ENCODE results near the gene SULT1A1. TPM values are rescaled to one million over a fixed set of nuclear protein-coding genes. Genes with fewer than 3 reads are reported as not detected.
"Not testable (repeated sequence)": the region's sequence is repeated elsewhere in the genome, so short reads cannot be mapped to it uniquely, and the experiment has no call there.

Gene SULT1A1
- 10 to 100 TPM; 17.9 to 26.6 (median 24.4) TPM for polyA plus RNA-seq (ENCODE audit: insufficient read length in 4 of 4)

DNA sequence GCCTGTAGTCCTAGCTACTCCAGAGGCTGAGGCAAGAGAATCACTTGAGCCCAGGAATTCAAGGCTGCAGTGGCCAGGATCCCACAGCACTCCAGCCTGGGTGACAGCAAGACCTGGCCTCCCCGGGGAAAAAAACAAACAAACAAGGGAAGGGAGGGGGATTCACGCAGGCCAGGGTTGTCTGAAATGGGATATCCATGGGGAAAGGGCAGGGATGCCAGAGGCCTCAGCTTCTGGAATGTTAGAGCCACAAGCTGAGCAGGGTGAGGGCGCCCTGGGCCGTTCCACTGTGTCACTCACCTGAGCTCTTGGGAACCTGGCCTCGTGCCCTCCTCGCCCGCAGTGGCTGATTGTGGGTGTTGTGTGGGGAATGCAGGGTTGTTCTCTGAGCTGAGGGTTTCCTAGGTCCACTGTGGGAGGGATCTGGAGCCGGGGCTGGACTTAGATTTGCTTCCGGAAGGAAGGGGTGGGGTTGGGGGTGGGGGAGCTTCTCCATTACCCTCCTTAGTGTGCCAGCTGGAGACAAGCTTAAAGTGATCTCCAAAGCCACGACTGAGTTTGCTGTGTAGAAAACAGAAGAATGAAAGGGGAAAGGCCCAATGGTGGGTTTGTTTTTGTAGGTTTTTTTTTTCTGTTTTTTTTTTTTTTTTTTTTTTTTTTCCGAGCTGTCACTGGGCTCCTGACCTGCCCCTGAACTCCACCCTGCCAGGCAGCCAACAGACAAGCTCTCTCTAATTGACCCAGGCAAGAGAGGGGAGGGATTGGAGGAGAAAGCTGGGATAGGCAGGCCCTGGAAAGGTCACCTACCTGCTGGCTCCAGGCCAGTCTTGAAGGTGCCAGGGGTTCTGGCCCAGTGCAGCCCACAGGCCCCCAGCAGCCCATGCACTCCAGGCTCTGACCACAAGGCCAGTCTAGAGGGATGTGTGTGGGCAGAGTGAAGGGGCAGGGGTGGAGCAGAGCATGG, at the start of gene SULT1A1:
Gene SULT1A1, minus strand, starts transcription at position 414 of the 964 bp plus-strand sequence. CDS start 1,189 bp downstream, outside the sequence.
- no peak for DNase-seq (ENCODE audit: low read depth in 4 of 4, low spot score in 3 of 4)

DNA sequence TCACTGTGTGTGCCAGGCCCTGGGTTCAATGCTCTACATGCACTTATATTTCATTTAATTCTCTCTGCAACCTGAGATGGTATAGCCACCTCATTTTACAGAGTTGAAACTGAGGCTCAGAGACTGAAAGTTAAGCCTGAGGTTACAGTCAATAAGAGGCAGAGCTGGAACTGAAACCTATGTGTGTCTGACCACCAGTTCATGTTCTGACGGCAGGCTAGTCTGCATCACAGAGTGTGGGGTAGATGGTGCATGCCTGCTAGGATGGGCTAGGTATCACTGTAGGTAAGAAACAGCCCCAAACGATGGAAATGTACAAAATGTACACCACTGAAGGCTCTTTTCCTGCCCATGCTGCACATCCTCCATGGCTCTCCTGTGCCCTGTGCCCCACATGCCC, 30.1 kb upstream of the SULT1A1 start:
- not testable (repeated sequence) for DNase-seq (ENCODE audit: low read depth in 4 of 4, low spot score in 3 of 4)

- DNase-seq (ENCODE audit: low read depth in 4 of 4, low spot score in 3 of 4): not testable (repeated sequence)
Observed at GRCh38 chr16:28638359-28638758, 28.5 kb upstream of the SULT1A1 start.

- DNase-seq (ENCODE audit: low read depth in 4 of 4, low spot score in 3 of 4): not testable (repeated sequence)
Observed at GRCh38 chr16:28637765-28638164, 27.9 kb upstream of the SULT1A1 start, which contains the start of gene NPIPB8. Gene NPIPB8 (plus strand): TSS chr16:28638065. CDS start chr16:28638361, 296 bp downstream.

DNA sequence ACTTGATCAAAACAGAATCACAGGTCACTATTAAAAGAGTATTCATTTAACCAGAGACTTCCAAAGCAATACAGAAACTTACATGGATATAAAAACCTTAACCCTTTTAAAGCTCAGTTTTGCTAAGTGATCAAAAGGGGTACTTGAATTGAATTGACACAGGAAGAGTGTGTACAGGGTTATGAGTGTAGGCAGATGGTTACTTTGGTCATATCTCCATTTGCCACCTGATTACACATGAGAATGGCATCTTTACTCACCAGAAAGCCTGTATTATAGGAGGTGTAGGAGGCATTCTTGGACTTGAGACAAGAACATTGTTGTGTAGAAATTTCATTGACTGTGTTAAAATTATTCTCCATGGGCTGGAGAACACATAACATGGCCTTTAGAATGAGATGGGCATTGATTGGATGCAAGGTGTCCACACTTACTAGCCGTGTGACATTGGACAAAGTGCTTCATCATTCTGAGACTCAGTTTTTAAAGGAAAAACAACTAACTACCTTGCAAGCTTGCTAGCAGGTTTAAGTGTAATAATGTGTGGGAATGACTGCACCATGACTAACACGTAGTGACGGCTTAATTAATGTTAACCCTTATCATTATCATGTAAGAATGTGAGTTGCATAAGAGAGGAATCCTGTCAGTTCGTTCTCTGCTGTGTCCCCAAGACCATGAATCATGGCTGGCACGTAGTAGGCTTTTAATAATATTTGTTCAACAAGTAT, 26.4 kb upstream of the SULT1A1 start:
- DNase-seq (ENCODE audit: low read depth in 4 of 4, low spot score in 3 of 4): not testable (repeated sequence)

DNA sequence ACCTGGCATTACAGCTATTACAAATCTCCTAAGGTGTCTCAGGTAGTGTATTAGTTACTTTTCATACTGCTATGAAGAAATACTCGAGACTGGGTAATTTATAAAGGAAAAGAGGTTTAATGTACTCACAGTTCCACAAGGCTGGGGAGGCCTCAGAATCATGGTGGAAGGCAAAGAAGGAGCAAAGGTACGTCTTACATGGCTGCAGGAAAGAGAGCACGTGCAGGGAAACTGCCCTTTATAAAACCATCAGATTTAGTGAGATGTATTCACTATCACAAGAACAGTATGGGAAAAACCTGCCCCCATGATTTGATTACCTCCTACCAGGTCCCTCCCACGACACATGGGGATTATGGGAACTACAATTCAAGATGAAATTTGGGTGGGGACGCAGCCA, 21.1 kb upstream of the SULT1A1 start:
- not testable (repeated sequence) for DNase-seq (ENCODE audit: low read depth in 4 of 4, low spot score in 3 of 4)

GRCh38 chr16:28623172-28623711, 13.4 kb upstream of the SULT1A1 start:
- no peak for DNase-seq (ENCODE audit: low read depth in 4 of 4, low spot score in 3 of 4)

GRCh38 chr16:28622532-28623171, 12.8 kb upstream of the SULT1A1 start:
- DNase-seq (ENCODE audit: low read depth in 4 of 4, low spot score in 3 of 4): not testable (repeated sequence)

GRCh38 chr16:28621481-28622155, 11.8 kb upstream of the SULT1A1 start:
- DNase-seq (ENCODE audit: low read depth in 4 of 4, low spot score in 3 of 4): no peak

GRCh38 chr16:28620316-28620715, 10.5 kb upstream of the SULT1A1 start:
- not testable (repeated sequence) for DNase-seq (ENCODE audit: low read depth in 4 of 4, low spot score in 3 of 4)

- DNase-seq (ENCODE audit: low read depth in 4 of 4, low spot score in 3 of 4): no peak
Observed at GRCh38 chr16:28617874-28618273, 8.0 kb upstream of the SULT1A1 start.

DNA sequence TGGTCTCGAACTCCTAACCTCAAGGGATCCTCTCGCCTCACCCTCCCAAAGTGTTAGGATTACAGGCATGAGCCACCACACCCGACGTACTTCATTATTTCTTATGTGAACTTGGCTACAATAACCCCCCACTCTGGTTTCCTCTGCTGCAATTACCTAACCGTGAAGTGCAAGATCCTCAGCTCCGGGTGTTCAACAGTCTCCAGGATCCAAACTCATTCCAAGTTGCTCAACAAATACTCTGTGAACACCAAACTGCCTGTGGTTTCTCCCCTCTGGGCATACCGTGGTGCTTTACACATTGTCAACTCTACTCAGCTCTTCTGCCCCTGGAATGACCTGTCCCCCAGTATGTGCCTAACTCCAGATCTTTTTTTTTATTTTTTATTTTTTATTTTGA, 6.8 kb upstream of the SULT1A1 start:
- DNase-seq (ENCODE audit: low read depth in 4 of 4, low spot score in 3 of 4): no peak

- DNase-seq (ENCODE audit: low read depth in 4 of 4, low spot score in 3 of 4): not testable (repeated sequence)
Observed at GRCh38 chr16:28616224-28616577, 6.4 kb upstream of the SULT1A1 start.

DNA sequence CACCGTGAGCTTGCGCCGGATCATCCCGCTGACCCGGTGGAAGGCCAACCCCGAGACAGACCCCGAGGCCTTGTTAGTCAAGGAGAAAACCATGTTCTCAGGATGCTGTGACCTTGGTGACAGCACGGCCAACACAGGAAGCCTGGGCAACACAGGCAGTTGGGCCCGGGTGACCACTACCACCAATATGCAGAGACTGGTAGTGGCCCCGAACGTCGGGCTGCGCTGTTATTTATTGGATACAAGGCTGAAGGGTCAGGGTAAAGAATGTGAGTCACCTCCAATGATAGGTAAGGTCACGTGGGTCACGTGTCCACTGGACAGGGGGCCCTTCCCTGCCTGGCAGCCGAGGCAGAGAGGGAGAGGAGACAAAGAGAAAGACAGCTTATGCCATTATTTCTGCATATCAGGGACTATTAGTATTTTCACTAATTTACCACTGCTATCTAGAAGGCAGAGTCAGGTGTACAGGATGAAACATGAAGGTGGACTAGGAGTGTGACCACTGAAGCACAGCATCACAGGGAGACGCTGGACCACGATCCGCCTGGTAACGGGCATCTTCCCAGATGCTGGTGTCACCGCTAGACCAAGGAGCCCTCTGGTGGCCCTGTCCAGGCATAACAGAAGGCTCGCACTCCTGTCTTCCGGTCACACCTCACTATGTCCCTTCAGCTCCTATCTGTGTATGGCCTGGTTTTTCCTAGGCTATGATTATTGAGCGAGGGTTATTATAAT, 5.8 kb upstream of the SULT1A1 start:
- not testable (repeated sequence) for DNase-seq (ENCODE audit: low read depth in 4 of 4, low spot score in 3 of 4)

DNA sequence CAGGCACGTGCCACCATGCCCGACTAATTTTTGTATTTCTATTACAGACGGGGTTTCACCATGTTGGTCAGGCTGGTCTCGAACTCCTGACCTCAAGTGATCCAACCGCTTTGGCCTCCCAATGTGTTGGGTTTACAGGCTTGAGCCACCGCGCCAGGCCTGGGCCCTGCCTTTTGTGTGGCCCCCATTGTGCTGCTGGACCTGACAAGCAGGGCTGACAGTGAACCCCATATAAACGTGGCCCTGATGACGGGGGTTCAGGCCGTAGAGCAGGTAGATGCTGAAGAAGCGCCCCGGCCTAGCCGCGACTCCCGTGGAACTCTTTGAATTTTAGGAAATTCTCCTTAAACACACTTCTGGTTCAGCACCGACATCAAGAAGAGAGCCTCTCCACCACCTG, 4.7 kb upstream of the SULT1A1 start:
- DNase-seq (ENCODE audit: low read depth in 4 of 4, low spot score in 3 of 4): not testable (repeated sequence)

GRCh38 chr16:28613912-28614311, 4.1 kb upstream of the SULT1A1 start:
- DNase-seq (ENCODE audit: low read depth in 4 of 4, low spot score in 3 of 4): not testable (repeated sequence)

DNA sequence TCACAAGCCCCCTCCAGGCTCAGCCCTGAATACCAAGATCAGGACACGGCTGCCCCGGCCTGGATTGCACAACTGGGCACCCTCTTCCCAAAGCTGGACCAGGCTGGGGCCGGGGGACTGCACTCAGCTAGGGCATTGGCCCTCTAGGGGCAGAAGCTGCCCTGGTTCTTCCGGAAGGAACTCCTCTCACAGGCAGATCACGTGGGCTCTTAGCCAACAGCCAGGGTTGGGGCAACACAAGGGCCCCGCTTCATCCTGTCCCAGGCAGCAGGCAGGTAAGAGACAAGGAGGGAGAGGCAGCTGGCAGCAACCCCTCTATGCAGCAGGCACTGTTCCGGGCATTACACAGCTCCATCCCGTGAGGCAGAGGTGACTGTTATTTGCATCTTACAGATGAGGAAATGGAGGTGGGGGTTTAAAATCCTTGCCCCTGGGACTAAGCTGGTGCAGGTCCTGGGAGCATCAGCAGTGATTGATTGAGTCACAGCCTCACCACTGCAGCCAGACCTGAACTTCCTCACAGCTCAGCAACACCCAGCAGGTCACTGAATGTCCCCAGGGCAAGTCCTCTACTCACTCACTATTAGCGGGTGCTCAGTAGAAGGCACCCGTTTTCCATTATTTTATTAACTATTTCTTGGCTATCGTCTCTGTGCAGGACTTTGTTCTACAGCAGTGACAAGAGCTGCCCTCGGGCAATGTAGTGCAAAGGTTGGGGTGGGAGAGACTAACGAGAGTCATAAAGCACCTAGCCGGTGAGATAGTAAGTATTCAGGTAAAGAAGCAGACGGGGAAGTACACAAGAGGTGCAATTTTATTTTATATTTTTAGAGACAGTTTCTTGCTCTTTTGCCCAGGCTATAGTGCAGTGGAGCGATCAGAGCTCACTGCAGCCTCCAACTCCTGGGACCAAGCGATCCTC, 2.8 kb upstream of the SULT1A1 start:
- DNase-seq (ENCODE audit: low read depth in 4 of 4, low spot score in 3 of 4): not testable (repeated sequence)

- DNase-seq (ENCODE audit: low read depth in 4 of 4, low spot score in 3 of 4): no peak
Observed at GRCh38 chr16:28610595-28611191, 849 bp upstream of the SULT1A1 start.

All from left renal pelvis (tissue), 4 donors.